ENCODE measurements around the gene EDDM3A.

The EDDM3A gene

DNA sequence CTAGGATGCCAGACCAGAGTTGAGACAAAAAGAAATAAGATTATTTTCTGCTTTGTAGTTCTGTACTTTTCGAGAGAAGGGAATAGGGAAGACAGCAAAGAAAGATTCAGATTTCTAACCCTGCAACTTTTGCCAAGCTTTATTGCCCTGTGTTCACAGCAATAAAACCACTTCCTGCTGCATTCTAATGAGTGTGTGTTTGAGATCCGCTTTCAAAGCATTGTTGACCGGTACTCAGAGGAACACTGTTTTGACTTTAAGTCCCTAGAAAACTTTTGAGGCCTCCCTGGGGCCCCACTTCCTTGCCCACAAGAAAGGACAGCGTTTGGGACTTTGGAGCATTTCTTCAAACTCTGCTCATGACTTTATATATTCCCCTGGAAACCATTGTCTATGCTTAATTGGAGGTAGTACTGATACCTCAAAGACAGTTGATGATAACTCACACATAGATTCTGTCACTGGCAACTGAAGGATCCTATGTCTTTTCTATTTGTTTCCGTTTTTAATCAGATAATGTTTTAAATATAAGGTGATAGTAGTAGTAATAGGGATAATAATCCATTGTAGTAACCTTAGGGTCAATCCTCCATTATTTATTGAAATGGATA, 36.7 kb downstream of the EDDM3A start:
- H3K9me3 Mint-ChIP-seq = no peaks in the 10 kb centered on the region
- peaks cover 8% of the 10 kb centered on the region for H3K27me3 Mint-ChIP-seq (ENCODE audit: low read depth)
- H3K4me1 Mint-ChIP-seq (ENCODE audit: low read depth) = peaks cover 21% of the 10 kb centered on the region
- H3K4me3 Mint-ChIP-seq = peak overlapping the region; percentile 87
- peak overlapping the region; percentile 71 for H3K27ac Mint-ChIP-seq
- no peaks in the 10 kb centered on the region for H3K36me3 Mint-ChIP-seq (ENCODE audit: low read depth)
- DNase-seq (ENCODE audit: low spot score) = peak; percentile 8

DNA sequence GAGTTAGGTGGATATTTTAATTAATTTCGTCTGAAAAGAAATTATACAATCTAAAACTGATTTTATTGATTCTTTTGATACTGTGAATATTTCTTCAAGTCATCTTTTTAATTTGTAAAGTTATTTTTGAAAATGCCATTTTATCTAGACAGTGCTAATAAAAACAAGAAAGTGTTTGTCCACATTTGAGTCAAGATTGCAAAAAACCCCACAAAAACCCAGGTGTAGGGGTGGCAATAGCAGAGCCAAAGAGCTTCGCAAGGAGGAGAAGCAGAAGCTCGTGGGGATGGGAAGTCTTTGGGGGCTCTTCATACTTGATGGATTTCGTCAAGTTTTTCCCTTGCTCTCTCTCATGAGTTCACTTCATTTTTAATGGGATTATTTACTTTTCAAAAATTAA, 41.3 kb downstream of the EDDM3A start:
- no peaks in the 10 kb centered on the region for H3K9me3 Mint-ChIP-seq
- peaks cover 2% of the 10 kb centered on the region for H3K27me3 Mint-ChIP-seq (ENCODE audit: low read depth)
- no peaks in the 10 kb centered on the region for H3K36me3 Mint-ChIP-seq (ENCODE audit: low read depth)
- no peak overlapping the region for H3K27ac Mint-ChIP-seq
- no peak overlapping the region for H3K4me3 Mint-ChIP-seq
- H3K4me1 Mint-ChIP-seq (ENCODE audit: low read depth) = peaks cover 10% of the 10 kb centered on the region
- DNase-seq (ENCODE audit: low spot score) = no peak

DNA sequence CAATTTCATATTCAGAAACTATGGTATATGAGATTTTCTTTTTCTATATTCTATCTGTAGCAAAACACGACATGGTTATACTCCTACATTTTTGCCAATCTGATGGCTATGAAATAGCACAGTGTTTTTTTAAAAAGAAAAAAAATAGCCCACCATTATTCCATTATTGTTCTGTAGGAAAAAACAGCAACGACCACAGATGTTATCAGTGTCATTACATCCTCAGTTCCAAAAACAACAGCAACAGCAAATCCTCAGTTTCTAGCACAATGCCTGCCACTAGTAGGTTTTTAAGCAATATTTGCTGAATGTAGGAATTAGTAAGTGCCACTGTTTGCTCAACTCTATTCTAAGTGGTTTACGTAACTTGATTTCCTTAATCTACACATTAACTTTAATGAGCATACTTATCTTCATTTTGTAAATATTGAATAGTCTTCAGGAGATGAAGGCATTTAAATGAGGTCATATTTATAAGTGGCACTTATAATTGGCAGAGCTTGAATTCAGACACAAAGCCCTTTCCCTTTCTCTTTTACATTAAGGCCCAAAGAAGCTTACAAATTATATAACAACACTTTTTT, 43.6 kb downstream of the EDDM3A start:
- Mint-ChIP-seq H3K27me3 (ENCODE audit: low read depth) (peaks cover 2% of the 10 kb centered on the region), H3K9me3 (no peaks in the 10 kb centered on the region), H3K4me1 (ENCODE audit: low read depth) (peaks cover 3% of the 10 kb centered on the region), H3K36me3 (ENCODE audit: low read depth) (no peaks in the 10 kb centered on the region), H3K4me3 (no peak overlapping the region), H3K27ac (no peak overlapping the region)
- no peak for DNase-seq (ENCODE audit: low spot score)

DNA sequence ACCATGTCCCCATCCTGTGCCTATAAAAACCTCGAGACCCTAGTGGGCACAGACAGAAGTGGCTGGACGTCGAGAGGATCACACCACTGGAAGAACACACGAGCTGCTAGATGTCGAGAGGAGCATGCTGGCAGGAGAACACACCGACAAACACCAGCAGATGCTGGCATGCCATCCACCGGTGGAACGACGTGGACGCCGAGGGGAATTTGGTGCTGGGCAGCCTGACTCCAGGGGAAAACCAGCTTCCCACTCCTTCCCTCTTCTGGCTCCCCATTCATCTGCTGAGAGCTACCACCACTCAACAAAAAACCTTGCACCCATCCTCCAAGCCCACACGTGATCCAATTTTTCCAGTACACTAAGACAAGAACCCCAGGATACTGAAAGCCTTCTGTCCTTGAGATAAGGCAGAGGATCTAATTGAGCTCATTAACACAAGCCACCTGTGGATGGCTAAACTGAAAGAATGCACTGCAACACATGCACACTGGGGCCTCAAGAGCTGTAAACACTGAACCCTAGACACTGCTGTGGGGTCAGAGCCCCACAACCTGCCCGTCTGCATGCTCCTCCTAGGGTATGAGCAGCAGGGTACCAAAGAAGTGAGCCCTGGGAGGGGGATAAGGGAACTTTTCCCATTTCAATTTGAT, 44.9 kb downstream of the EDDM3A start:
- Mint-ChIP-seq H3K4me1 (ENCODE audit: low read depth) (peaks cover 6% of the 10 kb centered on the region), H3K27ac (no peak overlapping the region), H3K9me3 (no peaks in the 10 kb centered on the region), H3K27me3 (ENCODE audit: low read depth) (no peaks in the 10 kb centered on the region), H3K4me3 (no peak overlapping the region), H3K36me3 (ENCODE audit: low read depth) (no peaks in the 10 kb centered on the region)
- DNase-seq (ENCODE audit: low spot score) = no peak

DNA sequence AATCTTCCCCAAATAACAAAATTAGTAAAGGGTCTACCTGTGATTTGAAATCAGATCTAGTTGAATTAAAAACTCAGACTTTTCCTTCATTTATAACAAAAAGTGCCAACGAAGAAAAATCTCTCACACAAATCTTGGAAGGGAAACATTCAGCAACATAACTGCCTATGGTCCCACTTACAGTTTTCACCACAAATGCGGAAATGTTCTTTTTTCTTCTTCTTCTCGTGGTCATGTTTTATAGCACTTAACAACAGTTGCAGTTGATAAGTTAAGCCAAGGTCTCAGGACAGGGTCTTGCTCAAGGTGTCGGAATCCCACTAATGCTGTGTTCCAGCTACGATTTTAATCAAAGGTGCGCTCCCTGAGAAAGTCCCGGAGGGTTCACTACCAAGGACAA, 45.5 kb downstream of the EDDM3A start:
- Mint-ChIP-seq H3K9me3 (no peaks in the 10 kb centered on the region), H3K27me3 (ENCODE audit: low read depth) (no peaks in the 10 kb centered on the region), H3K4me3 (no peak overlapping the region), H3K4me1 (ENCODE audit: low read depth) (peaks cover 6% of the 10 kb centered on the region), H3K27ac (no peak overlapping the region), H3K36me3 (ENCODE audit: low read depth) (no peaks in the 10 kb centered on the region)
- no peak for DNase-seq (ENCODE audit: low spot score)

DNA sequence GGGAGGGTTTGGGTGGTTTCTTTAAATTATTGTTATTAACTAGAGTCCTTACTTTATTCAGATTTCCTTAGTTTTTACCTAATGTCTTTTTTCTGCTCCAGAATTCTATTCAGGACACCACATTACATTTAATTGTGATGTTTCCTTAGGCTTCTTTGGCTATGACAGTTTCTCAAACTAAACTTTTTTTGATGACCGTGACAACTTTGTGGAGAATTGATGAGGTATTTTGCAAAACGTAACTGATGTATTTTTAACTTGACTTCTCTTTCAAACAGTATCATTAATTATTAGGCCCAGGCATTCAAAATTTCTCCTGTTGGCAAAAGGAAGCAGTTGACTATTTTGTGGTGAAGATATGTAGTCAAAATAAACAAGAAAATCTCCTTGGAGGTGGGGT, 45.9 kb downstream of the EDDM3A start:
- Mint-ChIP-seq H3K9me3 (no peaks in the 10 kb centered on the region), H3K4me1 (ENCODE audit: low read depth) (peaks cover 6% of the 10 kb centered on the region), H3K36me3 (ENCODE audit: low read depth) (no peaks in the 10 kb centered on the region), H3K4me3 (no peak overlapping the region), H3K27ac (no peak overlapping the region), H3K27me3 (ENCODE audit: low read depth) (no peaks in the 10 kb centered on the region)
- no peak for DNase-seq (ENCODE audit: low spot score)

DNA sequence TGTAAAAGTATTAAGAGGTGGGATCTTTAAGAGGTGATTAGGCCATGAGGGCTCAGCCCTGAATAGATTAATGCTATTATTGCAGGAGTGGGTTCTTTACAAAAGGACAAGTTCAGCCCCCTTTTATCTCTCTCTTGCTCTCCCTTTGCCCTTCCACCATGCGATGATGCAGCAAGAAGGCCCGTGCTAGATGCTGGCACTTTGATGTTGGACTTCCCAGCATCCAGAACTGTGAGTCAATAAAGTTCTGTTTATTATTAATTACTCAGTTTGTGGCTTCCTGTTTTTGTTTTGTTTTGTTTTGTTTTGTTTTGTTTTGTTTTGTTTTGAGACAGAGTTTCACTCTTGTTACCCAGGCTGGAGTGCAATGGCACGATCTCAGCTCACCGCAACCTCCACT, 46.9 kb downstream of the EDDM3A start:
- H3K4me3 Mint-ChIP-seq = no peak overlapping the region
- H3K27ac Mint-ChIP-seq = no peak overlapping the region
- no peaks in the 10 kb centered on the region for H3K27me3 Mint-ChIP-seq (ENCODE audit: low read depth)
- no peaks in the 10 kb centered on the region for H3K9me3 Mint-ChIP-seq
- peaks cover 6% of the 10 kb centered on the region for H3K4me1 Mint-ChIP-seq (ENCODE audit: low read depth)
- no peak for DNase-seq (ENCODE audit: low spot score)
- H3K36me3 Mint-ChIP-seq (ENCODE audit: low read depth) = no peaks in the 10 kb centered on the region

DNA sequence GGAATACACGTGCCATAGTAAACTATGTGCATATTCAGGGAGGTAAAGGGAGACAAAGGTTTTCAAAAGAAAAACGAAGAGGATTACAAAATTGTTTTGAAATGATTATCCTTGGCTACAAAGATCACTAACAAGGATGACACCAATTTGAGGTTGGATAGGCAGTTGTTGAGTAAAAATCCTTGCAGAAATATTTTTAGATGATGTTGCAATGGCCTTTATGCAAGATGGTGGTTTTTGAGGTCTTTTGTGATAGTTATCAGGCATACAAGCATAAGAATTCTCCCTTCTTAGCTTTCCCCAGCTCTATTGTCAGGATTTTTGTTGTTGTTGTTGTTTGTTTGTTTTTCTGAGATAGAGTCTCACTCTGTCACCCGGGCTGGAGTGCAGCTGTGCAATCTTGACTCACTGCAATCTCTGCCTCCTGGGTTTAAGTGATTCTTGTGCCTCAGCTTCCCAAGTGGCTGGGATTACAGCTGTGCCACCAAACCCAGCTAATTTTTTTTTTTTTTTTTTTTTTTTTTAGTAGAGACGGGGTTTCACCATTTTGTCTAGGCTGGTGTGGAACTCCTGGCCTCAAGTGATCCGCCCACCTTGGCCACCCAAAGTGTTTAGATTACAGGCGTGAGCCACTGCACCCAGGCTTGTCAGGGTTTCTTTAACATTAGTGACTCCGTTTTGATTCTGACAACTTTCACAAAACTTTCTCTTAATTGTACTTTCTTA, 49.1 kb downstream of the EDDM3A start:
- Mint-ChIP-seq H3K4me1 (ENCODE audit: low read depth) (peaks cover 3% of the 10 kb centered on the region), H3K9me3 (no peaks in the 10 kb centered on the region), H3K4me3 (no peak overlapping the region), H3K27me3 (ENCODE audit: low read depth) (peaks cover 2% of the 10 kb centered on the region), H3K36me3 (ENCODE audit: low read depth) (no peaks in the 10 kb centered on the region), H3K27ac (no peak overlapping the region)
- no peak for DNase-seq (ENCODE audit: low spot score)

DNA sequence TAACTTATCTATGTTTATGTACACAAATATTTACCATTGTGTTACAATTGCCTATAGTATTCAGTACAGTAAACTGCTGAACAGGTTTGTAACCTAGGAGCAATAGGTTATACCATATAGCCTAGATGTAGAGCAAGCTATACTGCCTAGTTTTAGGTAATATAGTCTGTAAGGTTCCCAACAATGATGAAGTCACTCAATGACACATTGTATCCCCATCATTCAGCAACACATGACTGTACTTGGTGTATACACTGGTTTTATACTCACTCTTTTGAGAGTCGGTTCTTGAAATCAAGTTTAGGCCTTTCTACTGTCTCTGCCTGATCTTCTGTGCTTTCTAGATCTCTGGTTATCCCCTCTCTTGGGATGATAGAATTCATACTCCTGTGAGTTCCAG, 51.5 kb downstream of the EDDM3A start:
- H3K36me3 Mint-ChIP-seq (ENCODE audit: low read depth) = no peaks in the 10 kb centered on the region
- peaks cover 7% of the 10 kb centered on the region for H3K27me3 Mint-ChIP-seq (ENCODE audit: low read depth)
- H3K4me3 Mint-ChIP-seq = no peak overlapping the region
- DNase-seq (ENCODE audit: low spot score) = no peak
- H3K4me1 Mint-ChIP-seq (ENCODE audit: low read depth) = peaks cover 4% of the 10 kb centered on the region
- H3K9me3 Mint-ChIP-seq = no peaks in the 10 kb centered on the region
- H3K27ac Mint-ChIP-seq = no peak overlapping the region

Data from T-helper 2 cell treated with Interferon-gamma antibody and Interleukin-4, amounts not matched to agents 5 μg/mL and 100 μg/mL, for 36 hours (primary cell).